ENCODE results near the gene MAU2.

Gene MAU2, protein sequence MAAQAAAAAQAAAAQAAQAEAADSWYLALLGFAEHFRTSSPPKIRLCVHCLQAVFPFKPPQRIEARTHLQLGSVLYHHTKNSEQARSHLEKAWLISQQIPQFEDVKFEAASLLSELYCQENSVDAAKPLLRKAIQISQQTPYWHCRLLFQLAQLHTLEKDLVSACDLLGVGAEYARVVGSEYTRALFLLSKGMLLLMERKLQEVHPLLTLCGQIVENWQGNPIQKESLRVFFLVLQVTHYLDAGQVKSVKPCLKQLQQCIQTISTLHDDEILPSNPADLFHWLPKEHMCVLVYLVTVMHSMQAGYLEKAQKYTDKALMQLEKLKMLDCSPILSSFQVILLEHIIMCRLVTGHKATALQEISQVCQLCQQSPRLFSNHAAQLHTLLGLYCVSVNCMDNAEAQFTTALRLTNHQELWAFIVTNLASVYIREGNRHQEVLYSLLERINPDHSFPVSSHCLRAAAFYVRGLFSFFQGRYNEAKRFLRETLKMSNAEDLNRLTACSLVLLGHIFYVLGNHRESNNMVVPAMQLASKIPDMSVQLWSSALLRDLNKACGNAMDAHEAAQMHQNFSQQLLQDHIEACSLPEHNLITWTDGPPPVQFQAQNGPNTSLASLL

DNA sequence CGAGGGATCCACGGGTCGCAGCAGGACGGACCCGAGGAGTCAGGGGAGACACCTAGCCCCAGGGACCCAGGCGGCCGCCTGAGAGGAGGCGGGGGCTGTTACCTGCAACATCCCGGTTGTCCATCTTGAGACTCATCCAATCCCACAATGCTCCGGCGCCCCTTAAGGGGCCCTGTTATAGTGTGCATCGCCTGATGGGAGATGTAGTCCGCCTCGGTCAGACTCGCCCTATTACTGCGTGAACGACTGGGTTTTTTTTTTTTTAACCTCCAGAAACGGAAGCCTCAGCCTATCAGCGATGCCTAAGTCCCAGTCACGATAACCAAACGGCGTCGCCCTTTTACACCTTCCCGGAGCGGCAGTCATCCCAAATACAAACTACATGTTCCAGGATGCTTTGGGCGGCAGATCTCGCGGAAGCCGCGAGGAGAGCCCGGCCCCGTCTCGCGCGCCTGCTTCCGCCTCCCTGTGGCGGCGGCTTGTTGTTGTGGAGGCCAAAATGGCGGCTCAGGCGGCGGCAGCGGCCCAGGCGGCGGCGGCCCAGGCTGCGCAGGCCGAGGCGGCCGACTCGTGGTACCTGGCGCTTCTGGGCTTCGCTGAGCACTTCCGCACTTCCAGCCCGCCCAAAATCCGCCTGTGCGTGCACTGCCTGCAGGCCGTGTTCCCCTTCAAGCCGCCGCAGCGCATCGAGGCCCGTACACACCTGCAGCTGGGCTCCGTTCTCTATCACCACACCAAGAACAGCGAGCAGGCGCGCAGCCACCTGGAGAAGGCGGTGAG lies at the start of gene MAU2, which contains the start of gene SUGP1:
Gene MAU2, plus strand, starts transcription at position 469 of the 780 bp plus-strand sequence. Its CDS starts 31 bp downstream, at position 500.
Gene SUGP1, minus strand, starts transcription at position 149 of the 780 bp plus-strand sequence. Its CDS starts 13 bp downstream, at position 136.
- peak; percentile 90 for DNase-seq

DNA sequence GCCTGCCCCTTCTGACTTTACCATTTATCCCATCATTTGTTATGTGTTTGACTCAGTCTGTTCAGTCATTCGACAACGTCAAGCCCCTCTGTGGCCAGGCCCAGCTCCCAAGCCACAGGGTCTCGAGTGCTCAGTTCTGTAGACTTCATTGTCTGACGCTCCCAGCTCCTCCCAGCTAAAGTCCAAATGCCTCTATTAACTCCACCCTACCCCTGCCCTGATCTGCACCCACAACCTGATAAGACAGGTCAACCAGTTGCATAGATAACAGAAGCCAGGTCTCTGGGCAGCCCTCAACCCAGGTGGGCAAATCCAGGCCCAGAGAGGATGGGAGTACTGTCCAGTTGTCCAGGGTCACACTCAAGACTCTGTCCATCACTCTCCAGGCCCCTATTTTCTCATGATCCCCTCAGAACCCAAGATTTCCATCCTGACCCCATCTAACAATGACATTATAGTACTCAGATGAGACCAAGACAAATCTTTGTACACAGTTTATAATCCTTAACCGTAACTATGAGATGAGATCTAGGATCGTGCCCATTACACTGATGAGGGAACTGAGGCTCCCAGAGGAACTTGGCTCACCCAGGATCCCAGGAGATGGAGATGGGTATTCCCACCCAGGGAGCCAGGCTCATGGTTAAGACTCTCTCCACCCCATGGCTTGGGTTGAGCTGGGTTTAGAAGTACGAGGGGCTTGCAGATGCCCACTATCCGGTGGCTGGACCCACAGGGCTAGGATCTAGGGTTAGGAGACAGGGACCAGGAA lies 48.6 kb upstream of the MAU2 start:
- DNase-seq = no peak

DNA sequence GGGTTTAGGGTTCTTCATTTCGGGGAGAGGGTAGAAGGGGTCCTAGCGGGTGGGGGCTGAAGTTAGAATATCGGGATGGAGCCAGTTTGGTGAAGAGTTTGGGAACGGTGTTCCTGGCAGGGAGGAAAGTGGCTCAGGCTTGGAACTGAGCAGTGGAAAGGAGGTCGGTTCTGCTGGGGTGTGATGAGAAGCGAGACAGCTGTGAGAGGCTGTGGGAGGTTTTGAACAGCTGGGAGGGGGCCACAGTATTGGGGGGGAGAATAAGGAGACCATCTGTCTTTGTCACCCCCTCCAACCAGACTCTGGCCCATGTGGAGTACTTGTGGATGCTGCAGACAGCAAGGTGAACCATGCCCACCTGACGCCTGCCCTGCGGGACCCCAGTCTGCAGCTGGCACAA lies 46.5 kb upstream of the MAU2 start:
- DNase-seq = no peak

DNA sequence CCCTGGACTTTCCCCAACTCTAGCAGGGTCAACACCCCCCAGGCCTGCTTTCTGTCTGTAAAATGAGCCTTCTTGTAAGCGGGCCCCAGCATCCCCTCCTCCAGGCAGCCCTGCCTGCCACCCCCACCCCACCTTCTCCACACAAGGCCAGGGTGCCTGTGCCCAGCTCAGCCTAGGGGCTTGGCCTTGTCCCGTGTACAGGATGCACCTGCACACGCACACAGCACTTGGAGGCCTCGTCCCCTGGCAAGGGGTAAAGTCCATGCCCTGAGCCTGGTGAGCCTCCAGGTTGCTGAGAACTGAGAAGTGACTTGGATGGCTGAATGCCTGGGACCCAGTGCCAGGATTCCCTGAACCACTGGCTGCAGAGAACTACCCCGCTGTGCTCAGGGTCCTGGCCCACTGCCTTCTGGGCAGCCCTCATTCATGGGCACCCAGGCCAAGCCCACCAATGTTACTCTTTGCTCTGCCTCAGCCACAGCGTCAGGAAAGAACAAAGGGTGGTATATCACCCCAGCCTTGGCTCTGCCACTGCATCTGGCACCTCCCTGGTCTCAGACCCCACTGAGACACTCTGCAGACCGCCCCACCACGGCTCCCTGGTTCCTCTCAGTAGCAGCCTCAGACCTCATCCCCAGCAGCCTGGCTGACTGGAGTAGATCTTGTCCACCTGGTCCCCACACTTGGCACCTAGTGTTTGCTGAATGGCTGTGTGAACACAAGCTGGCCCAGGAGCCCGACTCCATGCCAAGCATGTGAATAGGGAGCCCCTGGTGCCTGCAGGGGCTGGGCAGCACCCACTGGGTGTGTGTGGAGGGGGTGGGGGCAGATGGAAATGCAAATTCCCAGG lies 45.7 kb upstream of the MAU2 start:
- DNase-seq = no peak

DNA sequence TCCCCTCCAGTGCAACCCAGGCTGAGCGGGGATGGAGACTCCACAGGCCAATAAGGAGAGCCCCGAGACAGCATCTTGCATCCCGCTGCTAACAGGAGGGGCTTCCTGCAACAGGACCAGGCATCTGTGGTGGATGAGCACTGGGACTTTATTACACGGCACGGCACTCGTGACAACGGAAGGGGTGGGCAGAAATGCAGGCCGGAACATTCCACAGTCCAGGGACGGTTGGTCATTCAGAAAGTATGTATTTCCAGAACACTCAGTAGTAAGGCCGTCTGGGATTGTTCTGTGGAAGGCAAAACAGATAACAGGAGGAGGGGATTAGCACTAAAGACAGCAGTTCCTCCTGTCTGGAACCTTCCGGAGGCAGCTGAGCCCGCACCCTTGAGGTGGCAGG lies 44.2 kb upstream of the MAU2 start:
- DNase-seq = no peak

DNA sequence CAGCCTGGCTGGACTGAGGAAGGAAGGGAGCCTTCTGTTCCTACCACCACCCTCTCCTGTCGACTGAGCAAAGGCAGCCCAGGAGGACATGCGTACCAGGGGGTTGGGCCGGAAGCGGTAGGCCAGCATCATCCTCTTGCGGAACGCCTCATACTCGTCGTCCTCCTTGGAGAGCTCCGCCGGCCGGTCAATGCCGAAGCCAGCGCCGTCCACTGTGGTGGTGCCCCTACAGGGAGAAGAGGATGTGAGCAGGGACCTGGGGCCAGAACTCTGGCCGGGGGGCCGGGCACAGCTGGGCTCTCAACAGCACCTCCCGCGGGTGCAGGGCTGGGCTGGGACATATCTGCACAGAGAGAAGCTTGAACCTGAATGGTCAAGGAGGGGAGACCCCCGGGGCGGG lies 43.8 kb upstream of the MAU2 start:
- DNase-seq = no peak

DNA sequence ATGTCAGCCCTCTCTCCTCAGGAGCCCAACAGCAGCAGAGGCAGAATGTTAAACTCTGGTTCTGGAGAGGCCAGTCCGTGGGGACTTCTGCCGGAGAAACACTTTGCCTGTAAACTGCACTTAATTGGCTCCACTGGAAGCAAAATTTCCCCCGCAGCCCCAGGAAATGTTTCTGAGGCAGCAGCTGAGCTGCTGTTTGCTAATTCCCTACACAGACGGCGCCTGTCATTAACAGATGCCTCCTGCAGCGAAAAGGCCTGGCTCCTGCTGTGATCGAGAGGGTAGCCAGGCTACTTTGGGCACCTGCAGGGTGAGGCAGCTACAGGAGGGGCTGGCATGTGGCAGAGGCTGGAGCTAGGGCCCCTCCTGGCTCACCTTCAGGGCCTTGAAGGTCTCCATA lies 42.3 kb upstream of the MAU2 start:
- DNase-seq = no peak

DNA sequence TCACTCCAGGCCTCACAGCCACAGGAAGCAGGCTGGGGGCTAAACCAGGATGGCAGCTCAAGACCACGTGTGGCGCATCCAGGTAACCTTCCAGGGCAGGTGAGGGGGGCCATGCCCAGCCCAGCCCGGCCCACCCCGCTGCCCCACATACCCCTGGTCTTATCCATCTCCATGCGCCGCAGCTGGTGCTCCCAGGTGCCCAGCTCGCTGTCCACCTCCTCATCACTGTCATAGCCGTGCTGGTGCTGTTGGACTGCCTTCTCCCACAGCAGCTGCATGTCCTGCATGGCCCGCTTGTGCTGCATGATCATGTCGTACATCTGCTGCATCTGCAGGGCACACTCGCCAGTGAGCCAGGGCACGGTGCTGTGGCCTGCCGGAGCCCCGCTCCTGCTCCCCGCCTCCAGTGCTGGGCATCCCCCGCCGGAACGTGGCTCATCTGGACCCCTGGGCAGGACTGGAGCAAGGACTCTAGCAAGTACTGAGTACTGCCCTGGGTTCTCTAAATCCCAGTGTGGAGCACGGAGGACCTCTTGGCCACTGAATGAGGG lies 41.5 kb upstream of the MAU2 start:
- no peak for DNase-seq

DNA sequence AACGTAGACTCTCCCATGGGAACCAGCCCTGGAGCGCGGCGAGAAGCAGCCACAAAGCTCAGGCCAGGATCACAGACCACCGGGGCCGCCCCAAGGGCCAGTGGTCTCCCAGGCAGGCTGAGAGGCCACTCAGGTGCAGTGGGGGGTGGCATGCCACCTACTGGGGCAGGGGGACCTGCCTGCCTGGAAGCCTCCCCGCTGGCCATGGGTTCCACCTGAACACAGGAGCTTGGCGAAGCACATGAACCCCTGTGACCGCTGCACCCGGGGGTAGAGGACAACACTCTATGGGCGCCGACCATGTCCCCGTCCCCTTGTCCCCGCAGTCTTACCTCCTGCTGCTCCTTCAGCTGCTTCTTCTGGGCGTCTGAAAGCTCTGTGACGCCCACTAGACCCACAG lies 40.8 kb upstream of the MAU2 start:
- no peak for DNase-seq

DNA sequence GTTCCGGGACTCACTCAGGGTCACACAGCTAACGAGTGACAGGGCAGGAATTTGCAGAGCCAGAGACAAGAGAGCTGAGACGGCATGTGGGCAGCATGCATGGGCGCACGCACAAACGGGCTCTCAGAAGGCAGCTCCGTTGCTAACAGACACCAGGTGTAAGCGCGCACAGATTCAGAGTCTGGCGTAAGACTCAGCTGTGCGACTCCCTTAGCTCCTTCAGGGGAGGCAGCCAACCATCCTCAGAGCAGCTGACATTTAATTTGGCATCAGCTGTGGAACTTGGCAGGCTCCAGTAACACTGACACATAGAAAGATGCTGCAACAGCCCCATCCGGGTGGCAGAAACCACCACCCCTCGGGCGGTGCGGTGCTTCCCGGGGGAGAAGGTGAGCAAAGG lies 40.1 kb upstream of the MAU2 start:
- DNase-seq = no peak

DNA sequence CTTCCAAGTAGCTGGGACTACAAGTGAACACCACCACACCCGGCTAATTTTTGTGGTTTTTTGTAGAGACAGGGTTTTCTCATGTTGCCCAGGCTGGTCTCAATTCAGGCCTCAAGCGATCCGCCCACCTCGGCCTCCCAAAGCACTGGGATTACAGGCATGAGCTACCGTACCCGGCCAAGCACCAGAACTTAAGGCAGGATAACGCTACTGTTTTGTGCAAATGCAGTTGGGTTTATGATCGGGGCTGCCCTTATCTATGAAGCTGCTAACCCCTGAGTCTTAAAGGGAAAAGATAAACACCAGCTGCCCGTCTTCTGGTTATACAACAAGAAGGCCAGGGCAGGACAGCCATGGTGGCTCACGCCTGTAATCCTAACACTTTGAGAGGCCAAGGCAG lies 34.9 kb upstream of the MAU2 start:
- DNase-seq = no peak

DNA sequence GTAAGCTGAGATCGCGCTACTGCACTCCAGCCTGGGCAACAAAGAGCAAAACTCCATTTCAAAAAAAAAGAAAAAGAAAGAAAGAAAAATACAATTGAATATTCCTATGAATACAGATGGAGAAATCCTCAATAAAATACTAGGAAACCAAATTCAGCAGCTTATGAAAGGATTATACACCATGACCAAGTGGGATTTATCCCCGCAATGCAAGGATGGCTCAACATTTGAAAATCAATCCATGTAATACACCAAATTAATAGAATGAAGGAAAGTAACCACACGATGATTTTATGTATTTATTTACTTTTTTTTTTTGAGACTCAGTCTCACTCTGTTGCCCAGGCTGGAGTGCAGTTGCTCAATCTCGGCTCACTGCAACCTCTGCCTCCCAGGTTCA lies 28.0 kb upstream of the MAU2 start:
- no peak for DNase-seq

DNA sequence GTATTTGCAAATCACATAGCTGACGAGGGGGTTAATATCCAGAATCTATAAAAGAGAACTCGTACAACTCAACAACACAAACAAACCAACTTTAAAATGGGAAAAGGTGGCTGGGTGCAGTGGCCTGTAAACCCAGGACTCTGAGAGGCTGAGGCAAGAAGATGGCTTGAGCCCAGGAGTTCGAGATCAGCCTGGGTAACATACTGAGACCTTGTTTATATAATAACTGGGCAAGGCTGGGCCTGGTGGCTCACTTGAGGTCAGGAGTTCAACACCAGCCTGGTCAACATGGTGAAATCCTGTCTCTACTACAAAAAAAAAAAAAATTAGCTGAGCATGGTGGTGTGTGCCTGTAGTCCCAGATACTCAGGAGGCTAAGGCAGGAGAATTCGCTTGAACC lies 25.7 kb upstream of the MAU2 start:
- DNase-seq = no peak

DNA sequence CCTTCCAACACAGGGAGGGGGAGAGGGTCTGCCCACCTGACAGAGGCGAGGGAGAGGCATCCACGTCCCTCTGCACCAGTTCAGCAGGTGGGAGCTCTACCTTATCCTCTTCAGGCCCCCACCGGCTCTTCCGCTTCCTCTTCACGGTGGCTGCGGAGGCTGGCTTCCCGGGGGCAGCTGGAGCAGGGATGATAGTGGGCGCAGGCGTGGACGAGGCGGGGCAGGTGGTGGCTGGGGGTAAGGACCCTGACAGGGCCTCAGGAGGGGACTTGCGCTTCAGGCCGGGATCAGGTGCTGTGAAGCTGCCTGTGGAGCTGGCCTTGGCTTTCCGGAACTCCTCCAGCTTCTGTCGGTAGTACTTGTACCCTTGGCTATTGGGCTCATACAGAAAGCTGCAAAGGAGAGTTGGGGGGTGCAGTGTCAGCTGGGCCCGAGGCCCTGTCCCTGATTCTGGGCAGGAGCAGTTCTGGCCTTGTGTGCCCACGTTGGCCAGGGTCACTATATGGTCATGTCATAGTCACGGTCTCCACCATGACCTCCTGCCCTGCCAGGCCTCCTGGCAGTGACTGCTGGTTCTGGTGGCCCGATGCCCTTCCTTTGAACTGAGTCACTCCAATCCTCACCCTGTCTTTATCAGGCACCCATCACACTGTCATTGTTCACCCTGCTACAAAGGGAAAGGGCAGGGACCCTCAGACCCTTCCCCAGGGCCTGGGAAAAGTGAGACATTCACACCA lies 23.5 kb upstream of the MAU2 start:
- DNase-seq = no peak

DNA sequence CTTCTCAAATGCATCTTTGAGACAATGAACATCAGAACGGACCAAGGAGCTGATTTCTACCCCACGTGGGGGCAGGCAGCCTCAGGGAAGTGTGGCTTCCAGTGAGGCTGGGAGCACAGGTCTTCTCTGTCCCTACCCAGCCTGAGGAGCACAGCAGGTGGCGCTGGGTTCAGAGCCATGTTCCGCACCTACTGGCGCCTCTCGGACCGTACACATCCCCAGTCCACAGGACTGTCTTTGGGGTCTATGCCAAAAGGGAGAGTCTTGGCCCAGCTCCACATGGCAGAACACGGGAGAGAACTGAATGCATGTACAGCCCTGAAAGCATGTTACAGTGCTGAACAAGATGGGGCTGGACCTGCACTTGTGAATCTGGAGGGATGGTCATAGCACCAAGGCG lies 22.9 kb upstream of the MAU2 start:
- DNase-seq = no peak

DNA sequence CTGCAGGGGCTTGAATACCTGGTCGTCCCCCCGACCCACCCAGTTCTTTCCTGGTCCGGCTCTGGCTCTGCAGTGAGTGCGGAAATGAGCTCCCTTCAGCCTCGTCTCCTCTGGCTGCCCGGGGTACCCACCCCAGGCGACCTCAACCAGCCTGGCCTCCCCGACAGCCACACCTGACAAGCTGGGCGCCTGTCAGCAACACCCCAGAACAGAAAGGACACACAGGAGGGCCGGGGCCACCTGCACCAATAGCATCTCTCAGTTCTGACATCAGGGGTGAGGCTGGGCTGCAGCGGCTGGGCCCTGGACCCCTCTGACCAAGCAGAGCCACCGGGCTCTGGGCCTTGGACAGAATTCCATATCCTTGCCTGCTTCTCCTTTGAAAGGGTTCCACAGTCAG lies 20.0 kb upstream of the MAU2 start:
- no peak for DNase-seq

DNA sequence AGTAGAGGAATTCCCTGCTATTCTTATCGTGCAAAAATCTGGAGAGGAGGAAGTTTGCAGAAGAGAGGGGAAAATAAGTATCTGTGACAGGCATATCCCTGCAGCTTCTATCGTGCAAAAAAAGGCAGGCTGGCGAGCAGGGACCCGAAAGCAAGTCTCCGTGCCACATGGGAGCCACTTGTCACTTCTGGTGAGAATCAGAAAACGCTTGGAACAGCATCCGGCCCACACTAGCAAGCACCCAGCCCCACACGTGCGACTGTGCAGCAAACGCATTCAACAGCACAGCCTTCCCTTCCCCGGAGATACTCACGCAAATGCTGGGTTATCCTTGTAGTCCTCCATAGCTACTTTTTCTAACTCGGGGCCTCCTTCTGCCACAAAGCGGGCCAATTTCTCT lies 17.2 kb upstream of the MAU2 start:
- DNase-seq = no peak

DNA sequence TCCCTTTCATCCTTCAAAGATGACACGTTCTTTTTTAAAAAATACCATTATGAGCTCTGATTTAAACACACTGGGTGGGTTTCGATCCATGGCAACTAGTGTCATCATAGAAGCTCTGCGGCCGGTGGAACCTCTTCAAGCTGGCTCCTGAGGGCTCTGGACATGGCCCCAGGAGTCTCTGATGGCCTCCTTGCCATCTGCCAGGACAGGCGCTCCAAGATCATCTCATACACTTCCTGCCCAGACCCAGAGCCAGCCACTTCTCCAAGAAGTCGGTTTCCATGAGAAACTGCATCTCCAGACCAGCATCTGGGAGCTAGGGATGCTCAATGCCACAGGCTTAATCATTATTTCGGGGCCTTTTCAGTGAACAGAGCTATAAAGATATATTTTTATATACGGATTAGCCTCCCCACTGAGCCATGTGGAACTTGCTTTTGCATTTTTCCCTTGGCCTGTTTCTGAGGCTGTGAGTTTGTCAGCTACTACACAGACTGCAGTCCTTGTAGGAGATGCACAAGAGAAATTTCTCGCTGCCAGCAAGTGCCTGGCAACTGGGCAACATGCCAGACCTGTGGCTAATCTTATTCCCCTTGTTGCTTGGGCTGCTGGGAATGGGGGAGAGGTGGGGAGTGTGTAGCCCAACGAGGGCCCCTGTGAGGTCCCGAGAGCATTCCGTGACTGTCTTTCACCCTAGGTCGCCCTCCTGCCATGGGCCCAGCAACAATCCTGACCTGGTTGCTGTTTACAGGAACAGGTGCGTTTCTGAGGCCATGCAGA lies 16.3 kb upstream of the MAU2 start:
- no peak for DNase-seq

DNA sequence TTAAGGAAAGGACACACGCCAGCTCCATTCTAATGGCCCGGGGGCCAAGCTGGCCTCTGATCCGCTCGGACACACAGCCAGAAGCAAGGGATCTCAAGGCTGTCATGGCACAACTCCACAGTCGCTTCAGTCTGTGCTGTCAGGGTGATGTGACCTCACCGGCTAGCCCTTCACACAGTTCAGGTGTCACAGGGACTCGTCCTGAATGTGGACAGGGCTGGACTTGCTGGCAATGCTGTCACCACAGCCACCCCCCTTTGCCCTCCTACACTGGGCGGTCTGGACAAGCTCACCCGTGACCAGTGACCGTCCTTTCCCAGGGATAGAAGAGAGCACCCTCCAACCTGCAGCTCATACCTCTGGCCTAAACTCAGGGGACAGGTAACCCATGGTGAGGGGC lies 15.6 kb upstream of the MAU2 start:
- DNase-seq = no peak

DNA sequence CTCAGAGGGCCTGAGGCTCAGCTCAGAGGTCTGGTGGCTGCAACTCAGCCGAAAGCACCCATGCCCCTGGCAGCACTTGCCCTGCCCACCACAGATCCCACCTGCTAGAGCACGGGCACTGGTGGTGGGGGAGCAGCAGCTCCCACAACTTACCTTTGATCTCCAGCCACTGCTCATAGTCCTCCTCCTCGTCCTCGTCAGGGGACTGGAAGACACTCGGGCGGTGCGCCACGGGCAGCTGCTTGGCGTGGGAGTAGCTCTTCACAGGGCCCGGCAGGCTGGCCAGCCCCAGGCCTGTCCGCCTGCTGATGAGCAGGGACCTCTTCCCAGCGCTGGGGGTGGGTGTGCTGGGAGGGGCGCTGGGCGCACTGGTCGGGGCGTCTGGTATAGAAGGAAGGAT lies 14.9 kb upstream of the MAU2 start:
- DNase-seq = no peak
